ENCODE data around the gene ZNF407.

ZNF407 gene

DNA sequence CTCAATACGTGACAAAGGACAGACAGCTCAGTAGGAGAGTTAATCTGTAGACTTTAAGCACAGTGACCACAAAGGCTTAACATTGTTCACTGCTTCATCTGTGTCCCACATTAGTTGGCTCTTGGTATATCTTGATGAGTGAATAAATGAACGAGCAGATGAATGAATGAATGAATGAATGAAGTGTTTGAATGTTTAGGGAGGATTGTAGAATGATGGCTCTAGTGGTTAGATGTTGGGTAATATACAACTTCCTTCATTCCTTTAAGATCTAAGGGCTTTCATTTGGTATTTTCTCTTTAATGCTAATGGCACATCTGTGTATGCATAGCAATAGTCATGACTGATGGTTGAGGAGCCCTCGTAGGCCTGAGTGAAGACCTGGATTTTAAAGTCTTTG lies 40.5 kb downstream of the ZNF407 start:
- TF ChIP-seq, protein P1, sequence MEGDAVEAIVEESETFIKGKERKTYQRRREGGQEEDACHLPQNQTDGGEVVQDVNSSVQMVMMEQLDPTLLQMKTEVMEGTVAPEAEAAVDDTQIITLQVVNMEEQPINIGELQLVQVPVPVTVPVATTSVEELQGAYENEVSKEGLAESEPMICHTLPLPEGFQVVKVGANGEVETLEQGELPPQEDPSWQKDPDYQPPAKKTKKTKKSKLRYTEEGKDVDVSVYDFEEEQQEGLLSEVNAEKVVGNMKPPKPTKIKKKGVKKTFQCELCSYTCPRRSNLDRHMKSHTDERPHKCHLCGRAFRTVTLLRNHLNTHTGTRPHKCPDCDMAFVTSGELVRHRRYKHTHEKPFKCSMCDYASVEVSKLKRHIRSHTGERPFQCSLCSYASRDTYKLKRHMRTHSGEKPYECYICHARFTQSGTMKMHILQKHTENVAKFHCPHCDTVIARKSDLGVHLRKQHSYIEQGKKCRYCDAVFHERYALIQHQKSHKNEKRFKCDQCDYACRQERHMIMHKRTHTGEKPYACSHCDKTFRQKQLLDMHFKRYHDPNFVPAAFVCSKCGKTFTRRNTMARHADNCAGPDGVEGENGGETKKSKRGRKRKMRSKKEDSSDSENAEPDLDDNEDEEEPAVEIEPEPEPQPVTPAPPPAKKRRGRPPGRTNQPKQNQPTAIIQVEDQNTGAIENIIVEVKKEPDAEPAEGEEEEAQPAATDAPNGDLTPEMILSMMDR (conservative IDR thresholded peaks at IDR 0.05; ENCODE audit: low read depth): no peak
- H3K27ac ChIP-seq: no peak overlapping the region
- POLR2A ChIA-PET (ENCODE audit: low non-redundant PET): no interaction called here
- CTCF ChIA-PET: no interaction called here
- DNase-seq (ENCODE audit: low spot score): no peak

DNA sequence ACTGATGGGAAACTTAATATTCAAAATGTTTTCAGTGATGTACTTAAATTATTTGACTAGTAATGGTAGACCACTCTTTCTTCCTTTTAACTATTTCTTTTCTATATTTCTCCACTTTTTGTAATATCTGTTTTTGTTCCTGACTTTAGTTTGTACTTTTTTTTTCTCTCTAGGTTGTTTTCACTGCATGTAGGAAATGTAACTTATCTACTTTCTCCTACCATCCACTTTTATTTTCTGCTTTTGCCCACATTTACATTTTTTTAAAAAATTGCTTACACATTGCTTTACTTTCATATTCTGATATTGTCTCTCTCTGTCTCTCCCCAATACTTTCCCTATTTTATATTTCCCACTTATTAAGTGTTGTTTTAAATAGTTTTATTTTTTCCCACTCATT lies 47.0 kb downstream of the ZNF407 start:
- DNase-seq (ENCODE audit: low spot score): no peak
- ChIA-PET CTCF (no interaction called here), POLR2A (ENCODE audit: low non-redundant PET) (no interaction called here)
- H3K27ac ChIP-seq: no peak overlapping the region
- TF ChIP-seq, protein P1 (conservative IDR thresholded peaks at IDR 0.05; ENCODE audit: low read depth): no peak

DNA sequence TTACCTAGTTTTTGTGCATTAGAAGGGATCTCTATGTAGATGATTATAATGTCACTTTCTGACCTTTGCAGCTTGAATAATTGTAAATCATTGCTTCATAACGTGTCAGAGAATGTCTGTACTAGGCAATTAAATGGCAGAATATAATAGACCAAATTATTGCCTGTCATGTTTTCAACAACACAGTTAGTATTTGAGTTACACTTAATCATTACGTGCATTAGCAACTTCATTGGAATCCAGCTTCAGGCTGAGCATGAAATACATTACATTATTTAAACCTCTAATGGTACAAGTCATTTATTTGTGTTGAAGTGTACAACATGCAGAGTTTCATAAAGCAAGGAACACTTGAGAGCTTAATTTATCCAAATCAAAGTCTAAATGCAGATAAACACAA lies 48.0 kb downstream of the ZNF407 start:
- DNase-seq (ENCODE audit: low spot score): no peak
- ChIA-PET CTCF (no interaction called here), POLR2A (ENCODE audit: low non-redundant PET) (no interaction called here)
- no peak overlapping the region for H3K27ac ChIP-seq
- TF ChIP-seq, protein P1 (conservative IDR thresholded peaks at IDR 0.05; ENCODE audit: low read depth): no peak

DNA sequence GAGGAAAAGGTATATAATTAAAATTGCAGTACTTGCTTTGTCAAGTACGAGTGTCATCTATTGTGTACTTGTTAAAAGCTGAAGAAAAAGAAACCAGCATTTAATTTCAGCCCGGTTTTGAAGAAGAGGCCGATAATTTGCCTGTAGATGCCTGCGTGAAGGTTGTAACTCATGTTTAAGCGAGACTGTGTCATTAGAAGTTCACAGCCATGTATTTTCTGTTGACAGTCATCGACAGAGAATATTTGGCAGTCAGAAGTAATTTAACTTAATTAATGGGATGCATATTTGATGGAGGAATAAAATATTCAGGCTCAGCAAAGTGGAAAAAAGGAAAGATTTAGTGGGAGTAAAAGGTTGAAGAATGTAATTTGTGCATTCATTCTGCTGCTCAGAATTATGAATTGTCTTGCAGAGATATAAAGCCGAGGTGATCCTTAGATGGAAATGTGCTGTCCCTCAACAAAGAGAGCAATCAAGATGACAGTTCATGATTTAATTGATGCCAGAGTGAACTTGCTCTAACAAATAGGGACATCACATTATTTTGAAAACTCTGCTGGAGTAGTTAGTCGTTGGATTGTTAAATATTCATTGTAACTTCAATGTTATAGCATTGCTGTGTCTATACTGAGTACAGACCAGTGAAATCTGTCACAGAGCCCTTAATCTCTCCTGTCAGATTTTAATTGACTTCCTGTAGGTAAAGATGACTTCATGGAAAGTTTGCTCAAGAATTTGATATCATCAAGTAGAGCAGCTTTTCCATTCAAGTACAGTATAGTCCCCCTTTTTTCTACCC lies 53.9 kb downstream of the ZNF407 start:
- DNase-seq (ENCODE audit: low spot score): no peak
- ChIA-PET CTCF (interaction anchor here (0.5 kb wide), 1 partner anchor 221 kb away, joined by 3 read pairs; no protein-coding TSS in a partner anchor), POLR2A (ENCODE audit: low non-redundant PET) (no interaction called here)

DNA sequence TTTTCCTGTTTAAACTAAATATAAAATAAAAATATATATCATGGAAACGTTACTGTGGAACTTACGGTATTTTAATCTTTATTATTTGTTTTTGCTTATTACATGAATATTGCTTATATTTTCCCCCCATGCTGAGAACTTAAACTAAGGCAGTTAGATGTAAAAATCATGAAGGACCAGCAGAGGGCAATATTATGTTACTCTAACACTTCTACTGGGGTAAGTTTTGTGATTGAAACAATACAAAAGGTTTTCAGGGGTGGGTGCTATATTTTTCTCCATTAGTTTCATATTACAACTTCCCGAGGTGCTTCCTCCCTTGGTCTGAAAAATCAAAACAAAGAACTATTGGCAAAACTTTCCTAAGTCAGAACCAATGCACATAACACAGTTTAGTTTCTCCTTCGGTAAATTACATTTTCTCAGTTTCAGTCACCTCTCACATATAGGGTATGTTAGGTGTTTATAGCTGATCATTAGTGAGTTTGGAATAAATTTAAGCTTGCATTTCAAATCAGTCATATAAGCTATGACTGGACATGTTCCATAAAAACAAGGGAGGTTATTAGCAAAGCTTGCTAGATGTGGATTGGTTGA lies 54.8 kb downstream of the ZNF407 start:
- no peak overlapping the region for H3K27ac ChIP-seq
- peak; percentile 45 for DNase-seq (ENCODE audit: low spot score)
- TF ChIP-seq, protein P1 (conservative IDR thresholded peaks at IDR 0.05; ENCODE audit: low read depth): peak; percentile 69
- POLR2A ChIA-PET (ENCODE audit: low non-redundant PET): no interaction called here
- CTCF ChIA-PET: interaction anchor here (0.5 to 0.7 kb wide), 3 partner anchors 180 to 560 kb away, joined by 3 read pairs; no protein-coding TSS in a partner anchor

More for the DNA sequence above, 53.9 kb downstream of the ZNF407 start:
- TF ChIP-seq, protein P1 (conservative IDR thresholded peaks at IDR 0.05; ENCODE audit: low read depth): no peak
- H3K27ac ChIP-seq: no peak overlapping the region

DNA sequence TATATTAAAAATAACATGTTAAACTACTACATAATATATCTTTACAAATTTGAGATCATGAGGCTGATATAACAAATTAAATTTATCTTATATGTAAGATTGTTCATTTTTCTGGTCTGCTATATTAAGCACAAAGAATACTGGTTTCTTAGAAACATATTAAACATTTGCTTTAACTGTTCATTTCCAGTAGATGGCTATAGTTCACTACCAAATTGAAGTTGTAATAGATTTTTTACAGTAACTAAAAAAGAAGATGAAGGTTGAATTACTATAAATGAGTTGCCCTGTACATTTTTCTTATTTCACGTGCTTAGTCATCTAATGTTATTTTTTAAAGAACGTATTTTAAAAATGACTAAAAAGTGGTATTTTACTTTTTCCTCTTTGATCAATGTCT lies 57.0 kb downstream of the ZNF407 start:
- H3K27ac ChIP-seq: no peak overlapping the region
- DNase-seq (ENCODE audit: low spot score): no peak
- TF ChIP-seq, protein P1 (conservative IDR thresholded peaks at IDR 0.05; ENCODE audit: low read depth): peak; percentile 45
- POLR2A ChIA-PET (ENCODE audit: low non-redundant PET): no interaction called here
- CTCF ChIA-PET: no interaction called here
